ENCODE data around the gene STOML1.

Gene STOML1

DNA sequence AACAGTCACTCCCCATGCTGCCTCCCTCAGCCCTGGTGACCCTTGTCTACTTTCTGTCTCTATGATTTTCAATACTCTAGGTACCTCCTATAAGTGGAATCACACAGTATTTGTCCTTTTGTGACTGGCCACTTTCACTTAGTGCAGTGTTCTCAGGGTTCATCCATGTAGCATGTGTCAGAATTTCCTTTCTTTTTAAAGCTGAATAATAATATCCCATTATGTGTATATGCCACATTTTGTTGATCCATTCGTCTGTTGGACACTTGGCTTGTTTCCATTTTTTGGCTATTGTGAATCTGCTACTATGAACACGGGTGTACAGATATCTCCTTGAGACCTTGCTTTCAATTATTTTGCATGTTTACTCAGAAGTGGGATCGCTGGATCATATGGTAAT lies 36.6 kb upstream of the STOML1 start:
- Mint-ChIP-seq H3K27me3 (no peaks in the 10 kb centered on the region), H3K4me3 (no peak overlapping the region), H3K9me3 (no peaks in the 10 kb centered on the region), H3K4me1 (no peaks in the 10 kb centered on the region), H3K27ac (no peak overlapping the region), H3K36me3 (peaks cover 50% of the 10 kb centered on the region)
- ATAC-seq: no peak

DNA sequence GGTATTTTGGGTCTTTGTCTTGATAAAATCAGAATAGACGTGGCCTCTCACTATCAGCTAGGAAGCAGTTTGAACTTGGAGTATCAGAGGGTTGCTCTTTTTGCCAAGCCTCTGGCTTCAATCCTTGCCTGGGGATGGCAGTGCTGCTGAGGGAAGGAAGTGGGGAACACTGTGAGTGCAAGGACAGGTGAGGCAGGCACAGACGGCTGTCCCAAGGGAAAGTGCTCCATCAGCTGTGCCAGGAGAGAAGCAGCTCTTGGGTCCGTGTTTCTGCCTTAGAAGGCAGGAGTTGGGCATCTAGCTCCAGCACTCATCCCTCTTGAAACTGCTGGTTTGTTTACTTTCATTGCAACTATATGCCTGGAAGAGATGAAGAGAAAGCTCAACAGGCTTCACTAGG lies 35.6 kb upstream of the STOML1 start:
- Mint-ChIP-seq H3K4me3 (no peak overlapping the region), H3K9me3 (no peaks in the 10 kb centered on the region), H3K36me3 (peaks cover 58% of the 10 kb centered on the region), H3K27ac (no peak overlapping the region), H3K4me1 (no peaks in the 10 kb centered on the region), H3K27me3 (no peaks in the 10 kb centered on the region)
- ATAC-seq: no peak

DNA sequence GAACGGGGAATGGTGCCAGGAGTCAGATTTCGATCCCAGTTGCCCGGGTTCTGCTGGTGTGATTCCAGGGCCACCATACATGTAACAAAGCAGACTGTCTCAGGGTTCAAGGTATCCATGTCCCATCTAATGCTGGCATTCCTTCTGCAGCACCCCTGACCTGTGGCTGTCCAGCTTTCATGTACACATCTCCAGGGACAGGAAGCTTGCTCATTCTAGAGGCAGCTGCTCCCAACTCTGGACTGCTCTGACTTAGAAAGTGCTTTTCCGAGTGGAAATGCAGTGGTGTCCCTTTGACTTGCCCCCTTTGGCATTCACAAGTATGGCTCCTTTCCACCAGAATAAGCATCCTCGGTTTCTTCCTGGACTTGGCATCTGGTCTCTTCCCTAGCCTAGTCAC lies 33.3 kb upstream of the STOML1 start:
- Mint-ChIP-seq H3K27ac (no peak overlapping the region), H3K9me3 (no peaks in the 10 kb centered on the region), H3K27me3 (no peaks in the 10 kb centered on the region), H3K4me1 (no peaks in the 10 kb centered on the region), H3K4me3 (no peak overlapping the region), H3K36me3 (peaks cover 69% of the 10 kb centered on the region)
- no peak for ATAC-seq

DNA sequence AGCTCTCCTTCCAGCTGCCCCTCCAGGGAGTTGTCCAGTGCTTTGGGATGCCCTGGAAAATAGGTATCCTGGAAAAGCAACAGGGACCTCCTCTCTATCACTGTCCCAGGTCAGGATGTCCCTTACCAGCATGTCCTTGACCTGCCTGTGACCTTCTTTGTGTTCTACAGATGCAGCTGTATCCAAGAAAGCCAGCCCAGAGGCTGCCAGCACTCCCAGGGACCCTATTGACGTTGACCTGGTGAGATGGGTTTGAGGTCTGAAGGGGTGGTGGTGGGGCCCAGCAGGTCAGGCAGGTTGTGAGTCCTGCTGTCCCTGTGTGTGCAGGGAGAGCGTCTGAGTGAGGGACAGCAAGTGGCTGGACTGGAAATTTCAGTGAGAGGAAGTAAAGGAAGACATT lies 32.6 kb upstream of the STOML1 start:
- H3K36me3 Mint-ChIP-seq: peaks cover 63% of the 10 kb centered on the region
- no peak for ATAC-seq
- H3K4me3 Mint-ChIP-seq: no peak overlapping the region
- no peaks in the 10 kb centered on the region for H3K9me3 Mint-ChIP-seq
- H3K27me3 Mint-ChIP-seq: no peaks in the 10 kb centered on the region
- no peak overlapping the region for H3K27ac Mint-ChIP-seq
- H3K4me1 Mint-ChIP-seq: no peaks in the 10 kb centered on the region

DNA sequence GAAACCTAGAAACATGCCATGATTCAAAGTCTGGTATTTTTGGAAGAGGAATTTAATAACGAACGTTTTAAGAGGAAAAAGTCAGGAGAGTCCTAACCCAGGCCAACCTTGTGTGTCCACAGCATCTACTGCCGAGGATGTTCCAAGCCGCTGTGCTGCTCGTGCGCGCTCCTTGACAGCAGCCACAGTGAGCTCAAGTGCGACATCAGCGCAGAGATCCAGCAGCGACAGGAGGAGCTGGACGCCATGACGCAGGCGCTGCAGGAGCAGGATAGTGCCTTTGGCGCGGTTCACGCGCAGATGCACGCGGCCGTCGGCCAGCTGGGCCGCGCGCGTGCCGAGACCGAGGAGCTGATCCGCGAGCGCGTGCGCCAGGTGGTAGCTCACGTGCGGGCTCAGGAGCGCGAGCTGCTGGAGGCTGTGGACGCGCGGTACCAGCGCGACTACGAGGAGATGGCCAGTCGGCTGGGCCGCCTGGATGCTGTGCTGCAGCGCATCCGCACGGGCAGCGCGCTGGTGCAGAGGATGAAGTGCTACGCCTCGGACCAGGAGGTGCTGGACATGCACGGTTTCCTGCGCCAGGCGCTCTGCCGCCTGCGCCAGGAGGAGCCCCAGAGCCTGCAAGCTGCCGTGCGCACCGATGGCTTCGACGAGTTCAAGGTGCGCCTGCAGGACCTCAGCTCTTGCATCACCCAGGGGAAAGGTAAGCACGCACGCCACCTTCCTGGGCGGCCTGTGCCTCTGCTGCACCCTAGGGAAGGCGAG lies 30.8 kb upstream of the STOML1 start:
- H3K36me3 Mint-ChIP-seq: peaks cover 57% of the 10 kb centered on the region
- H3K4me3 Mint-ChIP-seq: no peak overlapping the region
- H3K4me1 Mint-ChIP-seq: no peaks in the 10 kb centered on the region
- H3K27me3 Mint-ChIP-seq: no peaks in the 10 kb centered on the region
- no peak for ATAC-seq
- H3K9me3 Mint-ChIP-seq: no peaks in the 10 kb centered on the region
- no peak overlapping the region for H3K27ac Mint-ChIP-seq

DNA sequence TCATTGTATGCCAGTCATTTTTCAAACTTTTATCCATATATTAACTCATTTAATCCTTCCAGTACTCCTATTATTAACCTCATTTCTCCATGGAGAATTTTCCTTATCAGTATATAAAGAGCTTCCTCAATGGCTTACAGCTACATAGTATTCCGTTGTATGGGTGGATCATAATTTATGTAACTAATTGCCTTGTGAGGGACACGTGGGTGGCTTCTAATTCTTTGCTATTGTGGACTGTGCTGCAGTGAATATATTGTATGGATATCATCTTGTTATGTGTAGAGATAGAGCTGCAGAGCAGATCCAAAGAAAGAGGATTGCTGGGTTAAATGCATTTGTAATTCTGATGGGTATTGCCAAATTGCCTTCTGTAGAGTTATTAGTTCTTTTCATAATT lies 27.6 kb upstream of the STOML1 start:
- no peak overlapping the region for H3K27ac Mint-ChIP-seq
- no peak for ATAC-seq
- no peaks in the 10 kb centered on the region for H3K27me3 Mint-ChIP-seq
- H3K4me1 Mint-ChIP-seq: peaks cover 6% of the 10 kb centered on the region
- H3K4me3 Mint-ChIP-seq: no peak overlapping the region
- H3K36me3 Mint-ChIP-seq: peaks cover 53% of the 10 kb centered on the region
- H3K9me3 Mint-ChIP-seq: no peaks in the 10 kb centered on the region

DNA sequence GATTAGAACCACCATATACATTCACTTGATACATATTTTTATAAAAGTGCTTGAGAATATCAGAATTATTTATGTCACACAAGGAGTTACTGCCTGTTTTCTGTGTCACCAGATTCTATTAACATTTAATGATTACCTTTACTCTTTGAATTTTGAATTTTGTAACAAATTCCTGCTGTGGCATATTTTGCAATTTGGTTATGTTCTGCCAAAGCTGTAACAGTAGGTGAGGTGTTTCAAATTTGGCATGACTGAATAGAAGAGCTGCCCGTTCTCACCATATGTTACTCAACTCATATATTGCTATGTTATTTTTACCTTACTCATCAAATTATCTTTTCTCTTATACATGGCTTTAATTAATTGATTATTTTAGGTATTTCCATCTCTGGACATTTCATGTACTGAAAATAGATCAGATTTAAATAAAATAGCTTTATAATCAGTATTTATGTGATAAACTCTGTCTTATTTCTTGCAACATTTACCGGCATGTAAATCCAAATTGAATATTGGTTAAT lies 21.3 kb upstream of the STOML1 start:
- H3K4me1 Mint-ChIP-seq: peaks cover 24% of the 10 kb centered on the region

DNA sequence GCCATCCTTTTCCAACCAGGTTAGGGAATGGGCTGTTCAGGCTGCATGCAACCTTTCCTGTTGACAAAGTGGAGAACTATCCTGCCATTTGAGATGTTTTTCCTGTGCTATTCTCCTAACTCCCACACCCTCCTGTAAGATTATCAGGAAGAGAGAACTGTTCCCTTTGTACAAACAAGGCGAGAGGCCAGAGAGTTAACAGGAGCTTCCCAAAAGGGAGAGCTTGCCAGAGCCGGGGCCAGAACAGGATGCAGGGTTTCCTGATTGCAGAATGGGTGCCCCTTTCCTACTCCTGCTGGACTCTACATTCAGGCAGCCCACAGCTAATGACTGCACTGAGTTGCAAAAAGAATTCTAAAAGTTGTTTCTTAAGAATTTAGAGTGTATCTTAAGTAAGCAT lies 19.5 kb upstream of the STOML1 start:
- no peak overlapping the region for H3K4me3 Mint-ChIP-seq
- peaks cover 55% of the 10 kb centered on the region for H3K36me3 Mint-ChIP-seq
- H3K27ac Mint-ChIP-seq: no peak overlapping the region
- H3K27me3 Mint-ChIP-seq: no peaks in the 10 kb centered on the region
- ATAC-seq: no peak
- no peaks in the 10 kb centered on the region for H3K9me3 Mint-ChIP-seq
- H3K4me1 Mint-ChIP-seq: peaks cover 42% of the 10 kb centered on the region

More for the DNA sequence above, 21.3 kb upstream of the STOML1 start:
- H3K4me3 Mint-ChIP-seq: no peak overlapping the region
- ATAC-seq: no peak
- H3K27me3 Mint-ChIP-seq: no peaks in the 10 kb centered on the region
- peaks cover 46% of the 10 kb centered on the region for H3K36me3 Mint-ChIP-seq
- H3K9me3 Mint-ChIP-seq: no peaks in the 10 kb centered on the region
- H3K27ac Mint-ChIP-seq: no peak overlapping the region

DNA sequence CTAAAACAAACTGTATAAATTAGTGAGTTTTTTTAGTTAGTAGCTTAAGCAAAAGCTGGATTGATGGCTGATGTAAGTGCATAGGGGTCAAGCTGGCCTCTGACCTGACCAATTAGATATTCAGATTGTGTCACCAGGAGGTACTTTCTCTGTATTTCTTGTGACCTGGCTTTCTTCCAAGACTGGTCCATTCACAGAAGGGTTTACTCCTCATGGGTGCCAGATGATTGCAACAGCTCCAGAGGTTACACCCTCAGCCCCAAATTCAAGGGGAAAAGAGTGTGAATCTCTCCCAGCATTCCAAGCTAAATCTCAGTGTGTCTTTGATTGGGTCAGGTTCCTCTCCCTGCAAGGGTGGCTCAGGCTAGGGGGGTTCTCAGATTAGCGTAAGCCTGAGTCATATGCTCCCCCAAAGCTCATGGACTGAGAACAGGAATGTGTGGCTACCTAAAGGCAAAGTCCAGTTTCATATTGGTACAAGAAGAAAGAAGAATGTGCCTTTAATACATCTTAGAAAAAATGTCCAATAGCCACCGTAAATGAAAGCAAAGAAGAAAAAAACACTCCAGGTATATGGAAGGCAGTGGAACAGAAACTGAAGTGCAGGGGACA lies 18.9 kb upstream of the STOML1 start:
- peaks cover 48% of the 10 kb centered on the region for H3K4me1 Mint-ChIP-seq
- H3K4me3 Mint-ChIP-seq: no peak overlapping the region
- peaks cover 60% of the 10 kb centered on the region for H3K36me3 Mint-ChIP-seq
- no peaks in the 10 kb centered on the region for H3K27me3 Mint-ChIP-seq
- H3K27ac Mint-ChIP-seq: no peak overlapping the region
- H3K9me3 Mint-ChIP-seq: no peaks in the 10 kb centered on the region
- no peak for ATAC-seq

DNA sequence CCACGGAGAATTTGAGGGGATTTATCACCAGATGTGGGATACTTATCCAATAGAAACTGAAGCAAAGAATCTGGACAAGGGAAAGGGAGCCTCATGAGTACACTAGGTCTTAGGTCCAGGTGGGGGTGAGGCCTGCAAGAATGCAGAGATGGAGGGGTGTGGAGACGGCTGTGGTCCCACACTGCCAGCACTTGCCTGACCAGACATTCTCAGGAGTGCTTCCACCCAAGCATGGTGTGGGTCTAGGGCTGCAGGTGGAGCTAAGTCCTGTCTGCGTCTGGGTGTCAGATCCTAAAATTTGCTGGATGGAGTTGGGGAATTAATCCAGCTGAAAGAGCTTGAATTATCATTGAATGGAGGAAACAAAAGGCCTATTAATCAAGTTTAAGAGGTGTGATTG lies 16.8 kb upstream of the STOML1 start:
- Mint-ChIP-seq H3K4me3 (no peak overlapping the region), H3K27ac (peak overlapping the region; percentile 83), H3K4me1 (peaks cover 46% of the 10 kb centered on the region), H3K9me3 (no peaks in the 10 kb centered on the region), H3K36me3 (peaks cover 58% of the 10 kb centered on the region), H3K27me3 (no peaks in the 10 kb centered on the region)
- ATAC-seq: no peak

DNA sequence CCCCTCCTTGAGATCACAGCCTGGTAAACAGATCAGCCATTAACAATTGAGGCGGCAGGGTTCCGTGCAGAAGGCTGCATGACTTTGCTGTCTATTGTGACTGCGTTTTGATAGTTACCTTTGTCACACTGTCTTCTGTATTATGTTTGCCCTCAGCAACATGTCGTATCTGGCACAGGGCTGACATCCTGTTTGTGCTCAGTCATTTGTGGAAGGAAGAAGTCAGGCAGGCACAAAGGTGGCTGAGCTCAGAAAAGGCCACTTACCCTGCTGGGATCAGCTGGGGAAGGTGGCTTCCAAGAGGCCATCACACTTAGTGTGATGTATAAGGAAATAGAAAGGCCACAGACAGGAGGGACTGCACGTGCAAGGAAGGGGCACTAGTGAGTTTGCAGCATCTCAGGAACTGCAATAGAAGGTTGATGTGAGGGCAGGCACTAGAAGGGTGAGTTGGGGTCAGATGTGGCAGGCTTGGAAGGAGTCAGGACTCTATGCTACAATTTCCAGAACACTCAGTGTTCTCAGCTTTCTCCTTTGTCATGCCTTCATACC lies 15.8 kb upstream of the STOML1 start:
- Mint-ChIP-seq H3K9me3 (peaks cover 3% of the 10 kb centered on the region), H3K27me3 (no peaks in the 10 kb centered on the region), H3K36me3 (peaks cover 60% of the 10 kb centered on the region), H3K4me1 (peaks cover 50% of the 10 kb centered on the region), H3K4me3 (peak overlapping the region; percentile 59), H3K27ac (peak overlapping the region; percentile 83)
- peak; percentile 91 for ATAC-seq

DNA sequence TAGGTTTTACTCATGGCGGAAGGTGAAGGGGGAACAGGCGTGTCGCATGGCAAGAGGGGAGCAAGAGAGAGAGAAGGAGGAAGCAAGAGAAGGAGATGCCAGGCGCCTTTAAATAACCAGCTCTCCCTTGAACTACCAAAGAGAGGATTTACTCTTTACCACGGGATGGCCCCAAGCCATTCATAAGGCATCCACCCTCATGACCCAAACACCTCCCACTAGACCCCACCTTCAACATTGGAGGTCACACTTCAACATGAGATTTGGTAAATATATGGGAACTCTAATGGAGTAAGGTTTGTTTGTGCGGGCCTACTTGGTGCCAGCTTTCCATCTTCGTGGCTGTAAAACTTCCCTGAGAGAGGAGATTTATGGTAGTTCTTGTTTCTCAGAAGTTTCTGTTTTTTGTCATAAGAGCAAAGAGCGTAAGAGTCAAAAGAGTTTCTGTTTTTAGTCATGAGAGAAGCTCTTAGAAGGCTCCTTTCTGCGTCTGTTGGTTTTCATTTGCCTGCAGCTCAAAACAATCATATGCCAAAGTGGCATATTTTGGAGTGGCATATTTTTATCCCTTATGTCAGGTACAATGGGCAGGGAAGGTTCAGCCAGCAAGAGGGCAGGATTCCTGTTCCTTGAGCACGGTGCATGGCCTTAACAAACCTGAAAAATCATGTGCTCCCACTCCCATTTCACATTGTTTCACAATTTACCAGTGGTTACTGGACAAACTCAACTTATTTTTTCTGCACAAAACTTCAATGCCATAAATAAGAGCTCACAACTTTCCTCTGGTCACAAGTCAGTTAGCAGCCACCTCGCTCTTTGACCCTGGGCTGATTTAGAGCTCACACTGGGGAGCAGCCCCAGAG lies 14.9 kb upstream of the STOML1 start:
- H3K4me1 Mint-ChIP-seq: peaks cover 50% of the 10 kb centered on the region
- ATAC-seq: peak; percentile 74
- H3K27ac Mint-ChIP-seq: peak overlapping the region; percentile 83
- no peaks in the 10 kb centered on the region for H3K27me3 Mint-ChIP-seq
- peaks cover 3% of the 10 kb centered on the region for H3K9me3 Mint-ChIP-seq
- H3K4me3 Mint-ChIP-seq: peak overlapping the region; percentile 59
- peaks cover 58% of the 10 kb centered on the region for H3K36me3 Mint-ChIP-seq

DNA sequence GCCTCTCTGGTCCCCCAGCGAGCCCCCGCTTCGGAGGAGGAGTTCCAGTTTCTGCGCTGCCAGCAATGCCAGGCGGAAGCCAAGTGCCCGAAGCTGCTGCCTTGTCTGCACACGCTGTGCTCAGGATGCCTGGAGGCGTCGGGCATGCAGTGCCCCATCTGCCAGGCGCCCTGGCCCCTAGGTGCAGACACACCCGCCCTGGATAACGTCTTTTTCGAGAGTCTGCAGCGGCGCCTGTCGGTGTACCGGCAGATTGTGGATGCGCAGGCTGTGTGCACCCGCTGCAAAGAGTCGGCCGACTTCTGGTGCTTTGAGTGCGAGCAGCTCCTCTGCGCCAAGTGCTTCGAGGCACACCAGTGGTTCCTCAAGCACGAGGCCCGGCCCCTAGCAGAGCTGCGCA lies 5.9 kb upstream of the STOML1 start:
- no peaks in the 10 kb centered on the region for H3K9me3 Mint-ChIP-seq
- H3K27ac Mint-ChIP-seq: peak overlapping the region; percentile 82
- no peaks in the 10 kb centered on the region for H3K27me3 Mint-ChIP-seq
- H3K4me1 Mint-ChIP-seq: peaks cover 65% of the 10 kb centered on the region
- no peak for ATAC-seq
- H3K36me3 Mint-ChIP-seq: peaks cover 33% of the 10 kb centered on the region
- no peak overlapping the region for H3K4me3 Mint-ChIP-seq

DNA sequence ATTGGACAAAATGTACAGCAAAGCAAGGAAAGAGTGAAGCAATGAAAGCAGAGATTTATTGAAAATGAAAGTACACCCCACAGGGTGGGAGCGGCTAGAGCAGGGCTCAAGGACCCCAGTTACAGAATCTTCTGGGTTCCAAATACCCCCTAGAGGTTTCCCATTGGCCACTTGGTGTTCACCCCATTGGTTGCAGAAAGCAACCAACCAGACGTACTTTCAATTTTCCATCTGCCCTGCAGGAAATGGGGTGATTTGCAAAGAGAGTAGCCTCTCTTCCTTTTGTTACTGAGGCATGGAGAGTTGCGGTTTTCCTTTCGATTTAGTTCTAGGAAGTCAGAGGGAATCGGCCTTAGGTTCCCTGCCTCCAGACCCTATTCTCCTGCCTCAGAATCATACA lies 4.8 kb upstream of the STOML1 start:
- peak overlapping the region; percentile 82 for H3K27ac Mint-ChIP-seq
- H3K9me3 Mint-ChIP-seq: no peaks in the 10 kb centered on the region
- H3K4me3 Mint-ChIP-seq: peak overlapping the region; percentile 71
- no peak for ATAC-seq
- peaks cover 73% of the 10 kb centered on the region for H3K4me1 Mint-ChIP-seq
- H3K36me3 Mint-ChIP-seq: peaks cover 28% of the 10 kb centered on the region
- H3K27me3 Mint-ChIP-seq: no peaks in the 10 kb centered on the region

DNA sequence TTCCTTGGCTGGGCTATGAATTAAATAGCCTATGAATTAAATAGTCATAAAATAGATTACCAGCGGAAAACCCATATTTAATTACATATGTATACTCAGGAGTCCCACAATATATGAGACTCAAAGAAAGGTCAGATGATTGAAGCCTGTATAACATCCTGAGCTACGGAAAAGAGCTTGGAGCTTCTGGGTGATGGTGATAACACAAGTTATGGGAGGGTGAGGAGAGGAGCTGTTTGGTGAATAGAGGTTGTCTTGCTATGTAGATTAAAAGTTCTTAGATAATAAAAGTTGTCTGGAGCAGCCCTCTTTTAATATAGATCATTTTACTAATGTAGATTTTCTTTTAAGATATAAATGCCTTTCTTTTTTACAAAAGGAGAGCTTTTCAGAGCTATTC lies 4.2 kb upstream of the STOML1 start:
- peaks cover 75% of the 10 kb centered on the region for H3K4me1 Mint-ChIP-seq
- H3K36me3 Mint-ChIP-seq: peaks cover 25% of the 10 kb centered on the region
- no peaks in the 10 kb centered on the region for H3K9me3 Mint-ChIP-seq
- no peak for ATAC-seq
- peak overlapping the region; percentile 82 for H3K27ac Mint-ChIP-seq
- H3K27me3 Mint-ChIP-seq: no peaks in the 10 kb centered on the region
- peak overlapping the region; percentile 83 for H3K4me3 Mint-ChIP-seq

Measured in stimulated activated memory B cell treated with anti-CD40 and anti-IgM and Interleukin-4, amounts not matched to agents 10 μg/mL and 1 μg/mL and 100 μg/mL, for 72 hours (primary cell).